ENCODE data around the gene CES3. TPM values are rescaled to one million over a fixed set of nuclear protein-coding genes. Genes with fewer than 3 reads are reported as not detected.

CES3 gene
- total RNA-seq, 4 donors from 2014 or later = 0.16 to 3.1 (median 1.9) TPM

DNA sequence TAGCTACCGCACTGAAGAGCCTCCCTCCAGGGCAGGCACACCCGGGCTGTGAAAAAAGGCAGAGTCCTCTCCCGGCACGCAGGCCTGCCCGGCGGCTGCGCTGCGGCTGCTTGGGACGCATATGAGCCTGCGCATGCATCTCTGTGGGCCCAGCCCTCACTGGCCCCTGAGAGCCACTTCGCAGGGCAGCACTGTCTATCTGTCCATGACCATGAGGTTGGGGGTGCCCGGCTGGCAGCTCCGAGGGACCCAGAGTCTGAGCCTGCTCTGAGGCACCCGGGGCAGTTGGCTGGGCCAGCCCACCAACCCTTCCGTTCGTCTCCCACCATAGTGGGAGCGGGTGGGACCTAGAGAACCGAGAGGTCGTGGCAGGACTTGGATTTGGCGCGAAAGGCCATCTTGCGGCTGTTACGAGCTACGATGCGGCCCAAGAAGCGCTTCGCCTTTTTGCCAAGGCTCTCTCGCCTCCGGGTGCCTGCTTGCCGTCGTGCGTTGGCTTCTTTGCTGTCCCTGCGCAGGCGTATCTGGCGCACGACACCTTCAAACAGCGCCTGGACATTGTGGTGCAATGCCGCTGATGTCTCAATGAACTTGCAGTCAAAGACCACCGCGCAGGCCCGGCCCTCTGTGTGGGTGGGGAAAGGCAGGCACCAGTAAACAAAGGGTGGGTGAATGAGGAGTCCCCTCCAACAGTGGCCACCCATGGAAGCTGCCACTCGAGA is 39.2 kb upstream of the CES3 start:
- TF ChIP-seq, protein P1, sequence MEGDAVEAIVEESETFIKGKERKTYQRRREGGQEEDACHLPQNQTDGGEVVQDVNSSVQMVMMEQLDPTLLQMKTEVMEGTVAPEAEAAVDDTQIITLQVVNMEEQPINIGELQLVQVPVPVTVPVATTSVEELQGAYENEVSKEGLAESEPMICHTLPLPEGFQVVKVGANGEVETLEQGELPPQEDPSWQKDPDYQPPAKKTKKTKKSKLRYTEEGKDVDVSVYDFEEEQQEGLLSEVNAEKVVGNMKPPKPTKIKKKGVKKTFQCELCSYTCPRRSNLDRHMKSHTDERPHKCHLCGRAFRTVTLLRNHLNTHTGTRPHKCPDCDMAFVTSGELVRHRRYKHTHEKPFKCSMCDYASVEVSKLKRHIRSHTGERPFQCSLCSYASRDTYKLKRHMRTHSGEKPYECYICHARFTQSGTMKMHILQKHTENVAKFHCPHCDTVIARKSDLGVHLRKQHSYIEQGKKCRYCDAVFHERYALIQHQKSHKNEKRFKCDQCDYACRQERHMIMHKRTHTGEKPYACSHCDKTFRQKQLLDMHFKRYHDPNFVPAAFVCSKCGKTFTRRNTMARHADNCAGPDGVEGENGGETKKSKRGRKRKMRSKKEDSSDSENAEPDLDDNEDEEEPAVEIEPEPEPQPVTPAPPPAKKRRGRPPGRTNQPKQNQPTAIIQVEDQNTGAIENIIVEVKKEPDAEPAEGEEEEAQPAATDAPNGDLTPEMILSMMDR (IDR thresholded peaks at IDR 0.05; ENCODE audit: low read depth) = no peak

GRCh38 chr16:66923247-66923731 is 37.8 kb upstream of the CES3 start:
- TF ChIP-seq, protein P1 (IDR thresholded peaks at IDR 0.05; ENCODE audit: low read depth) = no peak

DNA sequence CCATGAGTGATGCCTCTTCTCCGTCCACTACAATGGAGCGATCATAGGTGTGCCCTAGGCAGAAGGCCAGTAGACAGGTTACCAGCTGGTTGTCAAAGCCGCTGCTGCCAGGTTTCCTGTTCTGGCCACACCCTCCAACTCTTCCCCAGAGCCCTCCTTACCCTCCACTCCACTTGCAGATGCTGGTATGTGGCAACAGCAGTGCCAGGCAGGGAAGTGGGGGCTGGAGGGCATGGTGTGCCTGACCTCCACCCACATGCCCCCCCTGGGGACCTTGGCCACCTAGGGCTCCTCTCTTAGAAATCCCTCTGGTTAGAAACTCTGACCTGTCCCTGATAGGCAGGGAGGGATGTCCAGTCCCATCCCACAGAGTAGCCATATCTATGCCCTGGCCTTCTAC is 37.2 kb upstream of the CES3 start:
- TF ChIP-seq, protein P1 (IDR thresholded peaks at IDR 0.05; ENCODE audit: low read depth) = no peak

GRCh38 chr16:66924527-66925321 is 36.3 kb upstream of the CES3 start:
- TF ChIP-seq, protein P1 (IDR thresholded peaks at IDR 0.05; ENCODE audit: low read depth) = no peak

GRCh38 chr16:66925322-66925840 is 35.7 kb upstream of the CES3 start, which contains the start of gene RRAD:
Gene RRAD (minus strand): TSS chr16:66925535. CDS start chr16:66925179, 356 bp downstream.
- TF ChIP-seq, protein P1 (IDR thresholded peaks at IDR 0.05; ENCODE audit: low read depth) = no peak

DNA sequence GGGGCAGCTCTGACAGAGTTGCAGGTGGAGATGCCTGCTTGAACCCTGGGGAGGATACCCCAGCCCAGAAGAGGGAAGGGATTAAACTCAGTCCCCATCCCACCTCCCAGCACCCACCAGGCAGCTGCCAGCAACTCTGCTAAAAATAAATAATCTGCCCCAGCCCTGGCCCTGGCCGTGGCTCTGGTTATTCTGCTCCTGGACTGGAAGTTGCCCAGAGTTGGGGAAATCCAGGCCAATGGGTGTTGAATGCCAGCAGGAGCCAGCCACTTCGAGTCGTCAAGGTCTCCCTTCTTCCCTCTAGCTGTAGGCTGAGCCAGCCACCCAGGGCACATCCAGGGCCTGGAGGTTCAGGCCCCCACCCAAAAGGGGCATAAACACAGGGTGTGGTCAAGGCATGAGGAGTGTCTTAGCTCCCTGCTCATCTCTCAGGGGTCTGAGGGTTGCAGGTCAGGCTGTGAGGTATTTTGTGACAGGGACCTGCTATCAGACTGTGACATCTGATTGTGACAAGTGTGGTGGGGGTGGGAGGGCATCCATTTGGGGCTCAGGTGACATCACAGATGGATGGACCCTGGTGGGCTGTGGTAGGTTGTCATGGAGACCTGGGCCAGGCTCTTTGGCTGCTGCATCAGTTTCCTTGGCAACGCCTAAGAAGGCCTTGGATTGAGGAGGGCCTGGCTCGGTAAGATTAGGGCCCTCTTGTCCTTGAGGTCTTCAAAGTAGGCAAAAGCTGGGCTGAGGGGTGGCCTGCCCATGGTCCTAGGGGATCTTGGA is 34.7 kb upstream of the CES3 start:
- TF ChIP-seq, protein P1 (IDR thresholded peaks at IDR 0.05; ENCODE audit: low read depth) = no peak

Measured in subcutaneous adipose tissue (tissue), 4 donors.